ENCODE measurements around the gene CD36.

The CD36 gene

GRCh38 chr7:80678707-80679106, 40.3 kb downstream of the CD36 start:
- TF ChIP-seq ZNF274 (IDR thresholded peaks at IDR 0.05; ENCODE audit: low read depth, low read length), result no peak
- Histone ChIP-seq H3K4me1 (ENCODE audit: insufficient read depth, insufficient read length) (no peaks in the 10 kb centered on the region), H3K27me3 (ENCODE audit: insufficient read depth, insufficient read length) (no peaks in the 10 kb centered on the region)

DNA sequence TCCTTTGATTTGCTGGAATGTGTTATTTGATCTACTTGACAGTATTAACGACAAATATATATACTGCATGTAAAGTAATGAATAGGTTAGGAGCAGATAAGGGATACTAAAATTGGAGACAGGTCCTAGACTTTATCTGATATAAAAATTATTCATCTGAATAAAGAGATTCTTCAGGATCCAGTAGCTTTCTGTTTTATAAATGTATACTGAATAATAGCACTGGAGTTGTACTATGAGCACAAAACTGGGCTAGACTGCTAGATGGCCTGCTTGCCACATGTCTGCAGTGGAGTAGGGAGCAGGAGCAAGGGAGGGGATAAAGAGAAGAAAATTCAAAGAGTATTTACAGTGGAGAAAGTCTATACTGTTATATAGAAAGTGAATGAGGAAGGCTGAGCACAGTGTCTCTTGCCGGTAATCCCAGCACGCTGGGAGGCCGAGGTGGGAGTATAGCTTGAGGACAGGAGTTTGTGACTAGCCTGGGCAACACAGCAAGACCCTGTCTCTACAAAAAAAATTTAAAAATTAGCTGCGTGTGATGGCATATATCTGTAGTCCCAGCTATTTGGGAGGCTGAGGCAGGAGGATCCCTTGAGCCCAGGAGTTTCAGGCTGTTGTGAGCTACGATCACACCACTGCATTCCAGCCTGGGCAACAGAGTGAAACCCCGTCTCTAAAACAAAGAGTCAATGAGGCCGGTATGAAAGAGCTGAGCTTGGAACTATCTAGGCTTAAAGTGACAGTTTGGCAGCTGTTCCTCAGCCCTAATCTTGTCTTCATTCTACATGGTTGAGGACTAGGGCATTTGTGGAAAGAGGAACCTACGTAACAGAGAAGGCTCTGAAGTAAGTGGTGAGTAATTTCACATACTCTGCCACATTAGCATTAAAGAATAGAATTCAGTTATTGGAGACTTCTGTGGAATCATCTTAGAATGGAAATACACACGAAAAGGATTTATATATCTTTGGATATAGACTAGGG, 41.8 kb downstream of the CD36 start:
- Histone ChIP-seq H3K9me3 (ENCODE audit: insufficient read depth, low read length) (no peaks in the 10 kb centered on the region), H3K4me3 (ENCODE audit: insufficient read length, low read depth) (no peak overlapping the region), H3K4me1 (ENCODE audit: insufficient read depth, insufficient read length) (no peaks in the 10 kb centered on the region), H3K9ac (ENCODE audit: insufficient read length, low read depth) (no peak overlapping the region), H3K36me3 (ENCODE audit: insufficient read depth, insufficient read length, low read length) (no peaks in the 10 kb centered on the region), H3K27me3 (ENCODE audit: insufficient read depth, insufficient read length) (no peaks in the 10 kb centered on the region)
- no peak for DNase-seq (ENCODE audit: low read depth, low spot score)
- no peak for TF ChIP-seq SUZ12 (IDR thresholded peaks at IDR 0.05; ENCODE audit: extremely low read depth, insufficient read depth, insufficient read length)
- no peak for TF ChIP-seq YY1 (IDR thresholded peaks at IDR 0.05; ENCODE audit: insufficient read depth, insufficient read length)
- no peak for TF ChIP-seq ZNF274 (IDR thresholded peaks at IDR 0.05; ENCODE audit: low read depth, low read length)

More at GRCh38 chr7:80678707-80679106, 40.3 kb downstream of the CD36 start:
- no peaks in the 10 kb centered on the region for H3K36me3 ChIP-seq (ENCODE audit: insufficient read depth, insufficient read length, low read length)
- H3K9me3 ChIP-seq (ENCODE audit: insufficient read depth, low read length), result no peaks in the 10 kb centered on the region
- H3K4me3 ChIP-seq (ENCODE audit: insufficient read length, low read depth), result no peak overlapping the region
- no peak for DNase-seq (ENCODE audit: low read depth, low spot score)
- no peak overlapping the region for H3K9ac ChIP-seq (ENCODE audit: insufficient read length, low read depth)

- TF ChIP-seq SUZ12 (IDR thresholded peaks at IDR 0.05; ENCODE audit: extremely low read depth, insufficient read depth, insufficient read length) (no peak), YY1 (IDR thresholded peaks at IDR 0.05; ENCODE audit: insufficient read depth, insufficient read length) (no peak), ZNF274 (IDR thresholded peaks at IDR 0.05; ENCODE audit: low read depth, low read length) (no peak)
- DNase-seq (ENCODE audit: low read depth, low spot score), result no peak
Measured at GRCh38 chr7:80681272-80681885, 42.9 kb downstream of the CD36 start.

DNA sequence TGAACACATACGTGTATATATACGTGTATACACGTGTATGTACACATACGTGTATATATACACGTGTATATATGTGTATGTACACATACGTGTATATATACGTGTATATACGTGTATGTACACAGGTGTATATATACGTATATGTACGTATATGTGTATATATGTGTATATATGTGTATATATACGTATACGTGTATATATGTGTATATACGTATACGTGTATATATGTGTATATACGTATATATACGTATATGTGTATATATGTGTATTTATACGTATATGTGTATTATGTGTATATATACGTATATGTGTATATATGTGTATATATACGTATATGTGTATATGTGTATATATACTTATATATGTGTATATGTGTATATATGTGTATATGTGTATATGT, 44.3 kb downstream of the CD36 start:
- no peaks in the 10 kb centered on the region for H3K27me3 ChIP-seq (ENCODE audit: insufficient read depth, insufficient read length)
- no peak overlapping the region for H3K4me3 ChIP-seq (ENCODE audit: insufficient read length, low read depth)
- no peaks in the 10 kb centered on the region for H3K4me1 ChIP-seq (ENCODE audit: insufficient read depth, insufficient read length)
- TF ChIP-seq YY1 (IDR thresholded peaks at IDR 0.05; ENCODE audit: insufficient read depth, insufficient read length), result no peak
- no peak for TF ChIP-seq SUZ12 (IDR thresholded peaks at IDR 0.05; ENCODE audit: extremely low read depth, insufficient read depth, insufficient read length)
- no peak for TF ChIP-seq ZNF274 (IDR thresholded peaks at IDR 0.05; ENCODE audit: low read depth, low read length)
- no peaks in the 10 kb centered on the region for H3K9me3 ChIP-seq (ENCODE audit: insufficient read depth, low read length)
- H3K9ac ChIP-seq (ENCODE audit: insufficient read length, low read depth), result no peak overlapping the region
- H3K36me3 ChIP-seq (ENCODE audit: insufficient read depth, insufficient read length, low read length), result no peaks in the 10 kb centered on the region
- DNase-seq (ENCODE audit: low read depth, low spot score), result no peak

More at GRCh38 chr7:80681272-80681885, 42.9 kb downstream of the CD36 start:
- no peaks in the 10 kb centered on the region for H3K36me3 ChIP-seq (ENCODE audit: insufficient read depth, insufficient read length, low read length)
- H3K4me3 ChIP-seq (ENCODE audit: insufficient read length, low read depth), result no peak overlapping the region
- no peaks in the 10 kb centered on the region for H3K4me1 ChIP-seq (ENCODE audit: insufficient read depth, insufficient read length)
- H3K9me3 ChIP-seq (ENCODE audit: insufficient read depth, low read length), result no peaks in the 10 kb centered on the region
- H3K27me3 ChIP-seq (ENCODE audit: insufficient read depth, insufficient read length), result no peaks in the 10 kb centered on the region
- no peak overlapping the region for H3K9ac ChIP-seq (ENCODE audit: insufficient read length, low read depth)

DNA sequence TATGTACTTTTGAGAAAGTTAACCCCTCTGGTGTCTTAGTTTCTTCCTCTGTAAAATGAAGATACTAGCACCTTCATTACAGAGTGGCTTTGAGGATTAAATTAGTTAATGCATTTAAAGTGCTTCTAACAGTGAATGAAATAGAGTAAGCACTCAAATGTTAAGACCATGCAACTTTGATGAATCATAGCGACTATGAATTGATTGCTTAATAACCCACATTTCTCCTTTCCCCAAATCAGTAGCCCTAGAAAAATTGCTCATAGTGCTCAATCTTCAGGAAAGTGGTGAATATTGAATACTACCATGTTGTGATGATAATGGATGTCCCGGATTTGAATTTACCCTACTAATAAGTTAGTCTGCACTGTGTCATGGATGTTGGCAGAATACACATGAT, 48.1 kb downstream of the CD36 start:
- no peaks in the 10 kb centered on the region for H3K9me3 ChIP-seq (ENCODE audit: insufficient read depth, low read length)
- H3K27me3 ChIP-seq (ENCODE audit: insufficient read depth, insufficient read length), result no peaks in the 10 kb centered on the region
- no peak for DNase-seq (ENCODE audit: low read depth, low spot score)
- no peak overlapping the region for H3K4me3 ChIP-seq (ENCODE audit: insufficient read length, low read depth)
- H3K9ac ChIP-seq (ENCODE audit: insufficient read length, low read depth), result no peak overlapping the region
- TF ChIP-seq YY1 (IDR thresholded peaks at IDR 0.05; ENCODE audit: insufficient read depth, insufficient read length), result no peak
- TF ChIP-seq SUZ12 (IDR thresholded peaks at IDR 0.05; ENCODE audit: extremely low read depth, insufficient read depth, insufficient read length), result no peak
- no peak for TF ChIP-seq ZNF274 (IDR thresholded peaks at IDR 0.05; ENCODE audit: low read depth, low read length)
- H3K4me1 ChIP-seq (ENCODE audit: insufficient read depth, insufficient read length), result no peaks in the 10 kb centered on the region
- no peaks in the 10 kb centered on the region for H3K36me3 ChIP-seq (ENCODE audit: insufficient read depth, insufficient read length, low read length)

DNA sequence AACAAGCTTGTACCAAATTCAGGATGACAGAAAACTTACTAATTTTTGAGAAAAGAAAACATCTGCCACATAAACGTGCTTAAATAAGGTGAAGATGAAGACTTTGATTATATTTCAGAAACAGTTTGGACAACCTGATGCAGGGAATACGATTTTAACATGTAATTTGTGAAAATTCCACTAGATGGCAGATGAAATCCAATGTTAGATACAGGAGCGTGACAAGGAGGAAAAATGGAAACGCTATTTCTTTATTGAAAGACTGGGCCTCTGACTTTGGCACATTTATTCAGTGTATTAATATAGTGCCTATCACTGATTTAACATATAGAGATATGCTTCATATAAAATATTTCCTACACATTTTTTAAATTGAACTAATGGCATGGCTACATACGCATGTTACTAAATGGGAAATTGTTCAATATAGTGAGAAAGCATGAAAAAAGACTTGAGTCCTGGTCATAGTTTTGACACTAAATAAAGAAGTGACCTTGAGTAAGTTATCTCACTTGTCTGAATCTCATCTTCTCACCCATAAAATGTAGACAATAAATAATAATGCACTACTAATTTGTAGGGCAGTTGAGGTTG, 60.7 kb downstream of the CD36 start:
- H3K36me3 ChIP-seq (ENCODE audit: insufficient read depth, insufficient read length, low read length), result no peaks in the 10 kb centered on the region
- H3K4me3 ChIP-seq (ENCODE audit: insufficient read length, low read depth), result no peak overlapping the region
- H3K4me1 ChIP-seq (ENCODE audit: insufficient read depth, insufficient read length), result no peaks in the 10 kb centered on the region
- DNase-seq (ENCODE audit: low read depth, low spot score), result peak; percentile 33
- TF ChIP-seq ZNF274 (IDR thresholded peaks at IDR 0.05; ENCODE audit: low read depth, low read length), result no peak
- TF ChIP-seq SUZ12 (IDR thresholded peaks at IDR 0.05; ENCODE audit: extremely low read depth, insufficient read depth, insufficient read length), result no peak
- TF ChIP-seq YY1 (IDR thresholded peaks at IDR 0.05; ENCODE audit: insufficient read depth, insufficient read length), result no peak
- H3K27me3 ChIP-seq (ENCODE audit: insufficient read depth, insufficient read length), result no peaks in the 10 kb centered on the region
- no peak overlapping the region for H3K9ac ChIP-seq (ENCODE audit: insufficient read length, low read depth)
- no peaks in the 10 kb centered on the region; the same call in 1 of the 2 replicates for H3K9me3 ChIP-seq (ENCODE audit: insufficient read depth, low read length)

Data from NT2/D1 (cell line).